ENCODE results near the gene CFAP251. TPM values are rescaled to one million over a fixed set of nuclear protein-coding genes. Genes with fewer than 3 reads are reported as not detected.
A peak's percentile ranks its signal among the peaks of the same experiment; 100 is the strongest.

Gene CFAP251
- total and polyA plus RNA-seq, 2 of the 8 experiments (the other 6 are each of a cell fraction or from before 2014, with no cell fraction given): 1.8 to 2.9 TPM

- H3K27me3 ChIP-seq (replicated peaks in 1 of 4; ENCODE audit: control insufficient read depth in 3 of 4, extremely low read depth in 1 of 4, insufficient read depth in 3 of 4, low read length in 3 of 4): no peaks in the 10 kb centered on the region
- no peak overlapping the region for H3K14ac ChIP-seq (ENCODE audit: insufficient read length)
- peak overlapping the region; percentile 16 to 46; a peak in 3 of 4 replicates for H3K4me2 ChIP-seq (ENCODE audit: insufficient read depth in 1 of 2, low read depth in 2 of 2, low read length in 2 of 2)
- H2BK120ac ChIP-seq (replicated peaks; ENCODE audit: low read depth, low read length): no peak overlapping the region
- no peak overlapping the region for H2BK20ac ChIP-seq (ENCODE audit: low read length)
- DNase-seq (ENCODE audit: low read depth in 1 of 2, low spot score in 2 of 2) (no peak), FAIRE-seq (no peak)
- no peak overlapping the region for H2BK15ac ChIP-seq (ENCODE audit: low read length)
- H3K9me3 ChIP-seq (ENCODE audit: insufficient read depth in 2 of 2, low read depth in 1 of 2, low read length in 1 of 2): no peaks in the 10 kb centered on the region
- H3K36me3 ChIP-seq (ENCODE audit: control insufficient read depth in 2 of 4, insufficient read depth in 4 of 4, low read length in 3 of 4): no peaks in the 10 kb centered on the region
- H3K79me2 ChIP-seq (ENCODE audit: control insufficient read depth in 1 of 2, insufficient read depth in 2 of 2, low read length in 2 of 2): no peaks in the 10 kb centered on the region
- no peak overlapping the region for H3K4ac ChIP-seq (replicated peaks; ENCODE audit: insufficient read length, low read depth, low read length)
- no peak overlapping the region for H2BK5ac ChIP-seq (ENCODE audit: low read depth, low read length)
- peaks cover 0 to 9% (median 2%) of the 10 kb centered on the region in 4 experiments; a peak in 1 of 7 replicates for H3K4me1 ChIP-seq (replicated peaks in 1 of 4; ENCODE audit: control insufficient read depth in 3 of 4, insufficient read depth in 4 of 4, low read length in 3 of 4)
- H4K91ac ChIP-seq (replicated peaks; ENCODE audit: insufficient read length, low read length): no peak overlapping the region
- CTCF ChIA-PET (ENCODE audit: partially characterized antibody): interaction anchor here (0.6 to 2.2 kb wide), 4 partner anchors 10 to 615 kb away, joined by 3 to 11 read pairs (median 6); partner anchors contain the start of gene CFAP251
- POLR2A ChIA-PET (ENCODE audit: partially characterized antibody): interaction anchor here (0.8 to 1.1 kb wide), 3 partner anchors 23 to 29 kb away, joined by 3 to 4 read pairs (median 3); partner anchors contain the start of gene CFAP251
- no peaks in the 10 kb centered on the region for H3K79me1 ChIP-seq (ENCODE audit: low read depth, low read length)
- no peaks in the 10 kb centered on the region for H3K23me2 ChIP-seq (ENCODE audit: low read depth, low read length)
- WGBS, 2 experiments (ENCODE audit: extremely low coverage in 1 of 2, insufficient coverage in 1 of 2, insufficient read length in 1 of 2, insufficient replicate concordance in 2 of 2, low coverage in 1 of 2, low lambda C conversion rate in 2 of 2, missing lambda C conversion rate in 1 of 2): 84% methylated on average over 2 of the region's 2 CpGs; no CpG with 5 or more reads in 1 of the 2 experiments
- peak overlapping the region; percentile 91 for H2AFZ ChIP-seq (ENCODE audit: low read length)
- H2BK12ac ChIP-seq (ENCODE audit: low read depth, low read length): no peak overlapping the region
- H2AK5ac ChIP-seq (ENCODE audit: low read depth, low read length): no peak overlapping the region
- peak overlapping the region; percentile 46 for H4K5ac ChIP-seq (ENCODE audit: insufficient read length, low read depth, low read length)
- no peak overlapping the region for H4K8ac ChIP-seq (ENCODE audit: extremely low read depth, insufficient read depth, low read length)
- no peak overlapping the region for H3K18ac ChIP-seq (ENCODE audit: extremely low read depth, low read length)
- H3K56ac ChIP-seq (replicated peaks; ENCODE audit: insufficient read length, low read depth, low read length): no peak overlapping the region
- TF ChIP-seq CEBPB (IDR thresholded peaks at IDR 0.05; ENCODE audit: low read depth, low read length): no peak
- TF ChIP-seq KDM1A (IDR thresholded peaks at IDR 0.05; ENCODE audit: borderline replicate concordance, low read length): no peak
- no peak for TF ChIP-seq TAF1 (IDR thresholded peaks at IDR 0.05; ENCODE audit: low read depth, low read length)
- no peak for TF ChIP-seq MAX (IDR thresholded peaks at IDR 0.05)
- no peak for TF ChIP-seq BRCA1 (IDR thresholded peaks at IDR 0.05; ENCODE audit: low read depth, low read length)
- no peak for TF ChIP-seq SP1 (IDR thresholded peaks at IDR 0.05; ENCODE audit: low read depth, low read length)
- TF ChIP-seq SIRT6 (IDR thresholded peaks at IDR 0.05; ENCODE audit: low read length): no peak
- no peak for TF ChIP-seq RAD21 (IDR thresholded peaks at IDR 0.05 in 1 of 2, conservative IDR thresholded peaks at IDR 0.05 in 1 of 2; ENCODE audit: low read depth in 2 of 2, low read length in 2 of 2)
- TF ChIP-seq GTF2F1 (IDR thresholded peaks at IDR 0.05; ENCODE audit: borderline replicate concordance, low read depth, low read length): no peak
- no peak for TF ChIP-seq SUZ12 (IDR thresholded peaks at IDR 0.05; ENCODE audit: low read length)
- no peak for TF ChIP-seq ASH2L (IDR thresholded peaks at IDR 0.05; ENCODE audit: low read length)
- H3K23ac ChIP-seq (ENCODE audit: insufficient read length): no peak overlapping the region
- no peaks in the 10 kb centered on the region for H4K20me1 ChIP-seq (replicated peaks in 1 of 2; ENCODE audit: control insufficient read depth in 1 of 2, insufficient read depth in 2 of 2, low read length in 2 of 2)
- H3K27ac ChIP-seq (ENCODE audit: low read depth, low read length): no peak overlapping the region
- no peak overlapping the region for H3K9ac ChIP-seq (replicated peaks in 1 of 4; ENCODE audit: extremely low read depth in 1 of 4, low read depth in 3 of 4, low read length in 3 of 4)
- no peak overlapping the region for H3K4me3 ChIP-seq (ENCODE audit: extremely low read depth in 1 of 4, insufficient read depth in 2 of 4, low read depth in 3 of 4, low read length in 4 of 4)
Observed at GRCh38 chr12:121947981-121948380, 29.6 kb downstream of the CFAP251 start.

All from H1 (cell line).